NB4 (cell line): ENCODE measurements around the gene FOXL3.

Source experiments
- DNase-seq: peaks from one replicate; pipeline ENCODE4 v3.0.0; 2010; ENCODE audit warnings: low read depth
- H3K4me3 ChIP-seq: one replicate; pipeline ENCODE4 v1.5.1; 2011; ENCODE audit warnings: mild to moderate bottlenecking, low read depth, low read length, moderate library complexity
- CTCF ChIP-seq: IDR thresholded peaks from one replicate; pipeline ENCODE4 v1.5.1; 2012; ENCODE audit warnings: low read depth, low read length
- MAX ChIP-seq: IDR thresholded peaks from 2 replicates; pipeline ENCODE4 v1.6.1; 2011; ENCODE audit warnings: low read depth, low read length
- MYC ChIP-seq: IDR thresholded peaks from 2 replicates; pipeline ENCODE4 v1.6.1; 2011; ENCODE audit warnings: low read depth, low read length
- POLR2A ChIP-seq: IDR thresholded peaks from 2 replicates; pipeline ENCODE4 v1.6.1; 2011; ENCODE audit warnings: mild to moderate bottlenecking; ENCODE audit not compliant: insufficient read length; ENCODE audit errors: extremely low read depth

FOXL3 gene

GRCh38 chr7:305410-306151 is 15.6 kb downstream of the FOXL3 start:
- no peak for DNase-seq
- TF ChIP-seq CTCF (no peak), MAX (no peak), MYC (no peak), POLR2A (no peak)
- H3K4me3 ChIP-seq = no peak overlapping the region

- no peak overlapping the region for H3K4me3 ChIP-seq
- TF ChIP-seq POLR2A = no peak
- TF ChIP-seq CTCF = no peak
- TF ChIP-seq MYC = no peak
- TF ChIP-seq MAX = no peak
- no peak for DNase-seq
Observed at GRCh38 chr7:307970-308369, 18.0 kb downstream of the FOXL3 start.

GRCh38 chr7:309586-310228 is 19.7 kb downstream of the FOXL3 start:
- DNase-seq = no peak
- TF ChIP-seq MAX = no peak
- no peak for TF ChIP-seq MYC
- no peak for TF ChIP-seq POLR2A
- TF ChIP-seq CTCF = no peak

GRCh38 chr7:311131-311680 is 21.2 kb downstream of the FOXL3 start:
- no peak for DNase-seq
- TF ChIP-seq CTCF (no peak), MYC (no peak), POLR2A (no peak), MAX (no peak)
- no peak overlapping the region for H3K4me3 ChIP-seq

More at GRCh38 chr7:309586-310228, 19.7 kb downstream of the FOXL3 start:
- H3K4me3 ChIP-seq = no peak overlapping the region

GRCh38 chr7:311796-312195 is 21.8 kb downstream of the FOXL3 start:
- DNase-seq = no peak
- H3K4me3 ChIP-seq = no peak overlapping the region
- no peak for TF ChIP-seq MAX
- no peak for TF ChIP-seq CTCF
- no peak for TF ChIP-seq MYC
- TF ChIP-seq POLR2A = no peak
